ENCODE results near the gene SHISA7. TPM values are rescaled to one million over a fixed set of nuclear protein-coding genes. Genes with fewer than 3 reads are reported as not detected.

Gene SHISA7
- polyA plus RNA-seq (ENCODE audit: insufficient read length in 4 of 4) = under 1 TPM; 0.10 to 0.14 (median 0.13) TPM

GRCh38 chr19:55443045-55443823, at the start of gene SHISA7:
SHISA7 (minus strand) TSS chr19:55443300; CDS start chr19:55442863, 437 bp downstream.
- DNase-seq (ENCODE audit: low read depth in 4 of 4, low spot score in 3 of 4) = no peak

GRCh38 chr19:55492362-55492944, 49.4 kb upstream of the SHISA7 start:
- no peak for DNase-seq (ENCODE audit: low read depth in 4 of 4, low spot score in 3 of 4)

- no peak for DNase-seq (ENCODE audit: low read depth in 4 of 4, low spot score in 3 of 4)
Measured at GRCh38 chr19:55491546-55492360, 48.7 kb upstream of the SHISA7 start.

- DNase-seq (ENCODE audit: low read depth in 4 of 4, low spot score in 3 of 4) = no peak
Measured at GRCh38 chr19:55490478-55491432, 47.7 kb upstream of the SHISA7 start.

GRCh38 chr19:55489711-55490477, 46.8 kb upstream of the SHISA7 start:
- no peak for DNase-seq (ENCODE audit: low read depth in 4 of 4, low spot score in 3 of 4)

GRCh38 chr19:55488986-55489710, 46.0 kb upstream of the SHISA7 start:
- no peak for DNase-seq (ENCODE audit: low read depth in 4 of 4, low spot score in 3 of 4)

GRCh38 chr19:55487924-55488687, 45.0 kb upstream of the SHISA7 start, which contains the start of gene SSC5D:
SSC5D (plus strand) TSS chr19:55488436; CDS start chr19:55488590, 154 bp downstream.
- no peak for DNase-seq (ENCODE audit: low read depth in 4 of 4, low spot score in 3 of 4)

- no peak for DNase-seq (ENCODE audit: low read depth in 4 of 4, low spot score in 3 of 4)
Measured at GRCh38 chr19:55486971-55487923, 44.1 kb upstream of the SHISA7 start.

GRCh38 chr19:55486043-55486970, 43.2 kb upstream of the SHISA7 start:
- DNase-seq (ENCODE audit: low read depth in 4 of 4, low spot score in 3 of 4) = no peak

- DNase-seq (ENCODE audit: low read depth in 4 of 4, low spot score in 3 of 4) = no peak
Measured at GRCh38 chr19:55485439-55486011, 42.4 kb upstream of the SHISA7 start.

- peak in 1 of 4 donors; percentile 86 for DNase-seq (ENCODE audit: low read depth in 4 of 4, low spot score in 3 of 4)
Measured at GRCh38 chr19:55484593-55485438, 41.7 kb upstream of the SHISA7 start, which contains the start of gene NAT14. NAT14 (plus strand) TSS chr19:55485188; CDS start chr19:55485709, 521 bp downstream.

GRCh38 chr19:55483706-55484592, 40.8 kb upstream of the SHISA7 start:
- DNase-seq (ENCODE audit: low read depth in 4 of 4, low spot score in 3 of 4) = no peak

- no peak for DNase-seq (ENCODE audit: low read depth in 4 of 4, low spot score in 3 of 4)
Measured at GRCh38 chr19:55482967-55483705, 40.0 kb upstream of the SHISA7 start.

Data from right renal pelvis (tissue), 4 donors.